KMS-11 (cell line): ENCODE data around the gene RAD1.
A peak's percentile ranks its signal among the peaks of the same experiment; 100 is the strongest.

Experiments used
- H2AFZ ChIP-seq: fragments of 200-600 bp; sonication (generic); 2 replicates; pipeline ENCODE4 v1.6.1; 2016; ENCODE audit warnings: antibody characterized with exemption, mixed run types, low read depth
- H3K27ac ChIP-seq: fragments of 200-600 bp; sonication (generic); 2 replicates; pipeline ENCODE4 v1.6.1; 2016; ENCODE audit warnings: mild to moderate bottlenecking, mixed run types
- H3K27me3 ChIP-seq: fragments of 200-600 bp; sonication (generic); 2 replicates; pipeline ENCODE4 v1.6.1; 2017; ENCODE audit warnings: mild to moderate bottlenecking, low read depth, mixed run types, moderate library complexity; ENCODE audit not compliant: insufficient read depth
- H3K36me3 ChIP-seq: fragments of 200-600 bp; sonication (generic); 2 replicates; pipeline ENCODE4 v1.6.1; 2017; ENCODE audit warnings: mild to moderate bottlenecking, mixed run types; ENCODE audit not compliant: insufficient read depth
- H3K4me1 ChIP-seq: fragments of 200-600 bp; sonication (generic); 2 replicates; pipeline ENCODE4 v1.6.1; 2016; ENCODE audit warnings: mild to moderate bottlenecking, low read depth, mixed run types; ENCODE audit not compliant: poor library complexity, severe bottlenecking
- H3K4me2 ChIP-seq: fragments of 200-600 bp; sonication (generic); 2 replicates; pipeline ENCODE4 v1.7.0; 2016; ENCODE audit warnings: mild to moderate bottlenecking, mixed run types
- H3K4me3 ChIP-seq: fragments of 200-600 bp; sonication (generic); IDR thresholded peaks from 2 replicates; pipeline ENCODE4 v1.6.1; 2017; ENCODE audit warnings: low read depth, low read length, mixed read lengths; ENCODE audit not compliant: insufficient read depth
- H3K79me2 ChIP-seq: fragments of 200-600 bp; sonication (generic); 2 replicates; pipeline ENCODE4 v1.6.1; 2016; ENCODE audit warnings: low read depth, mixed run types; ENCODE audit not compliant: insufficient read depth
- H3K9ac ChIP-seq: fragments of 200-600 bp; sonication (generic); 2 replicates; pipeline ENCODE4 v1.6.1; 2016; ENCODE audit warnings: mild to moderate bottlenecking, mixed run types
- H4K20me1 ChIP-seq: fragments of 200-600 bp; sonication (generic); 2 replicates; pipeline ENCODE4 v1.6.1; 2016; ENCODE audit warnings: mild to moderate bottlenecking, mixed run types; ENCODE audit not compliant: insufficient read depth
- TF ChIP-seq, protein P1 (sequence below): fragments of 200-600 bp; sonication (generic); conservative IDR thresholded peaks from 2 replicates; pipeline ENCODE4 v1.6.1; 2017; ENCODE audit warnings: low read depth, mild to moderate bottlenecking, antibody characterized with exemption, low read length, moderate library complexity, mixed read lengths

Gene RAD1

DNA sequence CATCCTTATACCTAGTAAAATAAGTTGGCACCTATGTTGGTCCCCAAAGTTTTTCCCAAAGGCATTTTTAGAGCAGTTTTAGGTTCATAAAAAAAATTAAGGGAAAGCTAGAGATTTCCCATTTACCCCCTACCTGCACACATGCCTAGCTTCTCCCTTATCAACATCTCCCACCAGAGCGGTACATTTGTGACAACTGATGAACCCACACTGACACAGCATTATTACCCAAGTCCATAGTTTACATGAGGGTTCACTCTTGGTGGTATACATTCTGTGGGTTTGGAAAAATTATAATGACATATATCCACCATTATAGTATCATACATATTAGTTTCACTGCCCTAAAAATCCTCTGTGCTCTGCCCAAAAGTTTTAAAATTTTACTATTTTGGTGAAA, 12.0 kb downstream of the RAD1 start:
- H3K27me3 ChIP-seq, result no peaks in the 10 kb centered on the region
- H3K4me2 ChIP-seq, result no peak overlapping the region
- H3K4me1 ChIP-seq, result no peaks in the 10 kb centered on the region
- H3K79me2 ChIP-seq, result no peaks in the 10 kb centered on the region
- H3K9ac ChIP-seq, result no peak overlapping the region
- H2AFZ ChIP-seq, result no peak overlapping the region
- H3K27ac ChIP-seq, result no peak overlapping the region
- no peak overlapping the region for H3K4me3 ChIP-seq
- no peaks in the 10 kb centered on the region for H4K20me1 ChIP-seq
- TF ChIP-seq, protein P1, sequence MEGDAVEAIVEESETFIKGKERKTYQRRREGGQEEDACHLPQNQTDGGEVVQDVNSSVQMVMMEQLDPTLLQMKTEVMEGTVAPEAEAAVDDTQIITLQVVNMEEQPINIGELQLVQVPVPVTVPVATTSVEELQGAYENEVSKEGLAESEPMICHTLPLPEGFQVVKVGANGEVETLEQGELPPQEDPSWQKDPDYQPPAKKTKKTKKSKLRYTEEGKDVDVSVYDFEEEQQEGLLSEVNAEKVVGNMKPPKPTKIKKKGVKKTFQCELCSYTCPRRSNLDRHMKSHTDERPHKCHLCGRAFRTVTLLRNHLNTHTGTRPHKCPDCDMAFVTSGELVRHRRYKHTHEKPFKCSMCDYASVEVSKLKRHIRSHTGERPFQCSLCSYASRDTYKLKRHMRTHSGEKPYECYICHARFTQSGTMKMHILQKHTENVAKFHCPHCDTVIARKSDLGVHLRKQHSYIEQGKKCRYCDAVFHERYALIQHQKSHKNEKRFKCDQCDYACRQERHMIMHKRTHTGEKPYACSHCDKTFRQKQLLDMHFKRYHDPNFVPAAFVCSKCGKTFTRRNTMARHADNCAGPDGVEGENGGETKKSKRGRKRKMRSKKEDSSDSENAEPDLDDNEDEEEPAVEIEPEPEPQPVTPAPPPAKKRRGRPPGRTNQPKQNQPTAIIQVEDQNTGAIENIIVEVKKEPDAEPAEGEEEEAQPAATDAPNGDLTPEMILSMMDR, result no peak
- no peaks in the 10 kb centered on the region for H3K36me3 ChIP-seq

DNA sequence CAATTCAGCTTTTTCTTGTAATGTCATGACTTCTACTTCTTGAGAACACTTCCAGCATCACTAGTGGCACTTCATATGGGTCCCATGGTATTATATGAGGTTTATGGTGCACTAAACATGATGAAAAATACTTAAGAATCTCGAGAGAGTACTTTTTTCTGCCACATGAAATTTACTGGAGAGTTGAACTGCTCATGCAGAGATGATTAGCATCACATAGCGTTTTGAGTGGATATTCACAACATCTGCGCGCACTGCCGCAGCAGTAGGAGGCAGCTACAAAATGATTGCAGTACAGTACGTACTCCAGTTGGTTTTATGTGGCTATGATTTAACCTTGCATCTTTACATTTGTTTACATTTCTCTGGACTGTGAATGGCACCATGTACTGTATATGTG, 14.7 kb downstream of the RAD1 start:
- Histone ChIP-seq H3K4me2 (no peak overlapping the region), H3K4me1 (no peaks in the 10 kb centered on the region), H3K36me3 (no peaks in the 10 kb centered on the region), H3K4me3 (no peak overlapping the region), H3K9ac (no peak overlapping the region), H4K20me1 (no peaks in the 10 kb centered on the region), H3K27me3 (no peaks in the 10 kb centered on the region), H3K79me2 (no peaks in the 10 kb centered on the region), H3K27ac (no peak overlapping the region), H2AFZ (no peak overlapping the region)
- TF ChIP-seq, protein P1, result no peak

DNA sequence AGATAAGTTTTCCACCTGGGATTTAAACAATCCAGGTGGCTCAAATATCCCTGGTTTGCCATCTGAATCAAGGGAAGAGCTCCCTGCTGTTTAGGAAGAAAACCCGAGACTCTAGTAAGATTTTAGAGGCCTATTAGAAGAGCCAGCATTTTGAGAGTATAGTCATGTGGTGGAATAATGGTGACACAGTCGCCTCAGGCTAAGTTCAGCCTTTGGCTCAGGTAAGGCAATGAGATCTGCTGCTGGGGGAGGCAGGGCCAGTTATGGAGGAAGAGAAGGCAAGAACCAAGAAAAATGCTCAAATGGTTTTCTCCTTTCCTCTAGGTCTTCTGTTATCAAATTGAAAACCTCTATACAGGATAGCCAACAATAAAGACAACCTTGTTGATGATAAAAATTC, 16.2 kb downstream of the RAD1 start:
- Histone ChIP-seq H2AFZ (no peak overlapping the region), H3K4me3 (no peak overlapping the region), H3K4me1 (no peaks in the 10 kb centered on the region), H3K79me2 (no peaks in the 10 kb centered on the region), H3K27me3 (no peaks in the 10 kb centered on the region), H3K4me2 (no peak overlapping the region), H3K36me3 (no peaks in the 10 kb centered on the region), H4K20me1 (no peaks in the 10 kb centered on the region), H3K9ac (no peak overlapping the region), H3K27ac (no peak overlapping the region)
- TF ChIP-seq, protein P1, result no peak

DNA sequence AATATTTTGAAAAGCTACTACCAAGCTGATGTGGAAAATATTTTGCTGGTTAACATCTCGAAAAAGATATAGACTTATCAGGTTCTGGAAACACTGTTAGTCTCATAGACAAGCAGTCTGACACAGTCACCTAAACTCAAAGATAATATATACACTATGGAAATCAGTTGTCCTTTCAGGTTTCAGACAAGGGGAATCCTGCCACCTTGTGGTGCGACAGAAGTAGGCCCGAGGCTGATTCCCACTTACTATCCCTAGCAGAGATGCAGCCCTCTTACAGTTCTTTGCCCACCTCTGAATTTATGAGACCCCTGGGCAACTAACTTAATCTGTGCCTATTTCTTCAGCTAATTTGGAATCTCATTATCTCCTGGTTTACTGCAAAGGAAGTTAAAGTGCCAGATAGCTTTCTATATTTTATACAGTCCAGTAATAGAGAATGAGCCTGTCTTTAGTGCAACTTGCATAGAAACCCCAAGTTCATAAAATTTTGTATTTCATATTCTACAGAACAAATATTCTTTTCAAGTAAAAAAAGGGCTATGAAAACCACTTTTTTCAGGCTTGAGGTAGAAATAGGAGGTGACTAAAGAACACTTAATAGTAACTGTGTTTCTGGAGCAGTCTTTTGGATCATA, 16.9 kb downstream of the RAD1 start:
- H3K4me2 ChIP-seq, result no peak overlapping the region
- no peaks in the 10 kb centered on the region for H3K36me3 ChIP-seq
- no peaks in the 10 kb centered on the region for H3K27me3 ChIP-seq
- H3K27ac ChIP-seq, result no peak overlapping the region
- TF ChIP-seq, protein P1, result peak; percentile 83
- H4K20me1 ChIP-seq, result no peaks in the 10 kb centered on the region
- H3K4me3 ChIP-seq, result no peak overlapping the region
- no peaks in the 10 kb centered on the region for H3K4me1 ChIP-seq
- H3K9ac ChIP-seq, result no peak overlapping the region
- no peaks in the 10 kb centered on the region for H3K79me2 ChIP-seq
- no peak overlapping the region for H2AFZ ChIP-seq
